Loucy (cell line): Measurements from ENCODE around the gene ITGA8.

Experiments used
- CTCF ChIP-seq: fragments of 200-600 bp; sonication (generic); conservative IDR thresholded peaks from 2 replicates; pipeline ENCODE4 v1.5.1; 2014; ENCODE audit warnings: mild to moderate bottlenecking, antibody characterized with exemption, low read length
- EZH2phosphoT487 ChIP-seq: fragments of 200-600 bp; IDR thresholded peaks from 2 replicates; pipeline ENCODE4 v1.6.1; 2018; ENCODE audit warnings: antibody characterized with exemption, mild to moderate bottlenecking, moderate library complexity, borderline replicate concordance

GRCh38 chr10:15759265-15759664 is 39.5 kb upstream of the ITGA8 start:
- TF ChIP-seq CTCF = no peak
- no peak for TF ChIP-seq EZH2phosphoT487
